A549 treated with dexamethasone at 1 μM for 4 hours (cell line): ENCODE data around the gene SLC6A20. TPM values are rescaled to one million over a fixed set of nuclear protein-coding genes. Genes with fewer than 3 reads are reported as not detected.

Source experiments
- total RNA-seq: library from RNA; stranded (reverse); fragments of 200-300 nt; extraction: Qiagen RNA extraction; gene quantifications from 5 replicates; pipeline ENCODE4 v1.2.3, GENCODE V29; 2022

SLC6A20 gene, protein sequence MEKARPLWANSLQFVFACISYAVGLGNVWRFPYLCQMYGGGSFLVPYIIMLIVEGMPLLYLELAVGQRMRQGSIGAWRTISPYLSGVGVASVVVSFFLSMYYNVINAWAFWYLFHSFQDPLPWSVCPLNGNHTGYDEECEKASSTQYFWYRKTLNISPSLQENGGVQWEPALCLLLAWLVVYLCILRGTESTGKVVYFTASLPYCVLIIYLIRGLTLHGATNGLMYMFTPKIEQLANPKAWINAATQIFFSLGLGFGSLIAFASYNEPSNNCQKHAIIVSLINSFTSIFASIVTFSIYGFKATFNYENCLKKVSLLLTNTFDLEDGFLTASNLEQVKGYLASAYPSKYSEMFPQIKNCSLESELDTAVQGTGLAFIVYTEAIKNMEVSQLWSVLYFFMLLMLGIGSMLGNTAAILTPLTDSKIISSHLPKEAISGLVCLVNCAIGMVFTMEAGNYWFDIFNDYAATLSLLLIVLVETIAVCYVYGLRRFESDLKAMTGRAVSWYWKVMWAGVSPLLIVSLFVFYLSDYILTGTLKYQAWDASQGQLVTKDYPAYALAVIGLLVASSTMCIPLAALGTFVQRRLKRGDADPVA
- total RNA-seq, result 0.02 to 0.17 TPM (median 0.04 TPM) in 5 replicates

DNA sequence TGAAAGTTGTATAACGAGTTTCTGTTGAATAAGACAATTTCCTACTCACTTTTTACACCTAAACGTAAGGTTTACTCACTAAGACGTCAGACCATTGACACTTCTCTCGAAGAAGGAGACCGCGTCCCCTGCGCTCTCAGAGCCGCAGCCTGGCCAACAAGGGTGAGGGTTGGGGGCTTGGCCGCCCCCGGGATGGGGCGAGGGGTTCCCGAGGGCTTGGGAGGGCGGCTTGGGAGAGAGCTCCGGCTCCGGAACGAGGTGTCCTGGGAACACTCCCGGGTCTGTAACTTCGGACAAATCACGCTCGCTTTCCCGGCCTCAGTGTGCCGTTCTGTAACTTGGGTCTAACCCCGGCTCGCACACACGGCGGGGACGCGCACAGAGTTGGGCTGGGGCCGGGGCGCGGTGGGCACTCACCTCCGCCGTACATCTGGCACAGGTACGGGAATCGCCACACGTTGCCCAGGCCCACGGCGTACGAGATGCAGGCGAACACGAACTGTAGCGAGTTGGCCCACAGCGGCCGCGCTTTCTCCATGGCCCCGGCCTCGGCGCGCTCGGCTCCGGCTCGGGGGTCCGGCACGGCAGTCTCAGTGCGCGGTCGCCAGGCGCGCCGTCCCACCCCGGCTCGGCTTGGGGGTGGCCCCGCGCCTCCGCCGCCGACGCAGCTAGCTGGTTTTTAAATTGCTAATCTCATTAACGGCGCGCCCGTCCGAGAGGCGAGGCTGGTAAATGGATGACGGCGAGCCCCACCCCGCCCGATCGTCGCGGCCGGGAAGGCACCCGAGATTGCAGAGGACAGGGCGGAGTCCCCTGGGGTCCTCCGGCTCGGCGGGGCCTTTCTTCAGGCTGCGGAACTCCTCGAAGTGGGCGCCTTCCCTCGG is at the start of gene SLC6A20:
Gene SLC6A20 (minus strand): TSS at position 655 of the 884 bp plus-strand sequence. CDS start 117 bp downstream, at position 538.

DNA sequence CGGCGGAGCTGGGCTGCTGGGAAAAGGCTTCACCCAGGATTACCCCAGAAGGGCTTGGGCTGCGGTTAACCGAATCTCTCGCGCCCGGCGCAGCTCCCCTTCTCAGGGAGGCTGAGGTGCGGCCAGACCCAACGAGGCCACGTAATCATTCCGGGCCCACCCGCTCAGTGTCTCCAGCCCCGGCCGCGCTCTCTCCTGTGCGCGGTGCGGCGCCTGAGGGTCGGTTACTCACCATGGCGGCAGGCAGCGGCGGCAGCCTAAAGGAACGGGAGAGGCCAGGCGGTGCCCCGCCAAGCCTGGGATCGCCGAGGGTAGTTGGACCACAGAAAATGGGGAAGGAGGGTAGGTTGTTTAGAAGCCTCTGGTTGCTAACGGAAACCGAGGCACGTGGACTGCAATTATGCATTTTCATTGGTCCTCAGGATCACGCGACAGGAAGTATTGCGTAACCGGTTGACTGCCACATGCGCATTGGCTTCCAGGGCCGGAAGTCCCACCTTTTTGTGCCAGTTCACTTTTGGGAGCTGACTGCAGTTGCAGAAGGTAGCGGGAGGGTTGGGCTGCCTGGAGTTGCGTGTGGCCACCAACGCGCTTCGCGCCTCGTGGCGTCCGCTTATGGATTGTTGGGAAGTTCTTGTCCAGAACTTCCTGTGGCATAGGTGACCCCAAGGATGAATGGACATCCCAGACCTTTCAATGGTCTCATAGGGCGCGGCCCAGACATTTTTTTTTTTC is 45.6 kb upstream of the SLC6A20 start, which contains the start of gene LZTFL1:
Gene LZTFL1 (minus strand): TSS at position 363 of the 735 bp plus-strand sequence. CDS start 128 bp downstream, at position 235.

Other genes with a start within 250 kb of the SLC6A20 start
- 8.3 to 16.9 TPM (median 14.4 TPM) in 5 replicates for gene LIMD1, start 201.8 kb downstream of the SLC6A20 start, total RNA-seq
- 12.5 to 17.7 TPM (median 16.7 TPM) in 5 replicates for gene SACM1L, start 107.1 kb downstream of the SLC6A20 start, total RNA-seq
- 12.2 to 19.0 TPM (median 15.6 TPM) in 5 replicates for gene LZTFL1, start 45.6 kb upstream of the SLC6A20 start, total RNA-seq
- 0.08 TPM in 1 of 5 replicates, not detected in the others for gene CCR9, start 90.0 kb upstream of the SLC6A20 start, total RNA-seq
- not detected in 5 replicates for gene CXCR6, start 146.9 kb upstream of the SLC6A20 start, total RNA-seq
- 4.7 to 6.5 TPM (median 5.9 TPM) in 5 replicates for gene FYCO1, start 199.3 kb upstream of the SLC6A20 start, total RNA-seq
- gene XCR1, start 230.9 kb upstream of the SLC6A20 start, total RNA-seq, result not detected in 5 replicates